GM18861 (cell line): ENCODE results near the gene KIR2DL1.
"Not testable (repeated sequence)": the region's sequence is repeated elsewhere in the genome, so short reads cannot be mapped to it uniquely, and the experiment has no call there.

ENCODE experiments used
- ATAC-seq: cut with Tn5 transposase; IDR thresholded peaks from one replicate; pipeline ENCODE4 v1.9.1; 2021; ENCODE audit not compliant: unreplicated experiment

KIR2DL1 gene

GRCh38 chr19:54771018-54771960 is 1.7 kb downstream of the KIR2DL1 start:
- not testable (repeated sequence) for ATAC-seq

DNA sequence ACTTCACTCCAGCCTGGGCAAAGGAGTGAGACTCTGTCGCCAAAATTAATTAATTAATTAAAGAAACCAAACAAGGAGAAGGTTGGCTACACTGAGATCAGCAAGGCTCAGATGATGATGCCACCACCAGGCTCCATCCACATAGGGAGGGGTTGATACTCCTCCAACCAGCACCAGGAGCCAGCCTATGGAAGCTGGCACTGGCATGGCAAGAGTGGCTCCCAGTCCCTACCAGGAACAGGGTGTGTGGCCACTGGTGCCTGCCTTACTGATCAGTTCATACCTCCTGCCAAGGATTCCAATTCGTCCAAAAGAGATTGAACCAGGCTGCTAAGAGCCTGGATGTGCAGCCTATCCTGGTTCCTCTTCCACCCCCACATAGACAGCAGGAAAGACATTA is 3.1 kb downstream of the KIR2DL1 start:
- ATAC-seq, result not testable (repeated sequence)

DNA sequence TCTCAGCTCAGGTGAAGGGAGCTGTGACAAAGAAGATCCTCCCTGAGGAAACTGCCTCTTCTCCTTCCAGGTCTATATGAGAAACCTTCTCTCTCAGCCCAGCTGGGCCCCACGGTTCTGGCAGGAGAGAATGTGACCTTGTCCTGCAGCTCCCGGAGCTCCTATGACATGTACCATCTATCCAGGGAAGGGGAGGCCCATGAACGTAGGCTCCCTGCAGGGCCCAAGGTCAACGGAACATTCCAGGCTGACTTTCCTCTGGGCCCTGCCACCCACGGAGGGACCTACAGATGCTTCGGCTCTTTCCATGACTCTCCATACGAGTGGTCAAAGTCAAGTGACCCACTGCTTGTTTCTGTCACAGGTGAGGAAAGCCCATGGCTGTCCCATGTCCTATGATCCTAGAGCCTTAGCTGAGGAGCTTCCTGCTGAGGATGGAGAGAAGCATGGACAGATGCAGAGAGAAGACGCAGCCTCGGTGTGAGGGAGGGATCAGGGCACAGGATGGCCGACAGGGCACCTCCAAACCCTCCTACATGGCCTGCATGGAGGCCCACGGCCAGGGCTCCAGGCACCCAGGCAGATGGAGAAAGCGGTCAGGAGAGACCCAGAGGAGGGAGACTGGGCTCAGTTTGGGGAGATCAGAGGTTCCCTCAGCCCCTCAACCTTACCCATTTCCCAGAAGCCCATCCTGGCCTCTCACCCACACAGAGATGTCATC is 5.7 kb downstream of the KIR2DL1 start:
- not testable (repeated sequence) for ATAC-seq

- not testable (repeated sequence) for ATAC-seq
Observed at GRCh38 chr19:54775830-54776229, 6.2 kb downstream of the KIR2DL1 start.

DNA sequence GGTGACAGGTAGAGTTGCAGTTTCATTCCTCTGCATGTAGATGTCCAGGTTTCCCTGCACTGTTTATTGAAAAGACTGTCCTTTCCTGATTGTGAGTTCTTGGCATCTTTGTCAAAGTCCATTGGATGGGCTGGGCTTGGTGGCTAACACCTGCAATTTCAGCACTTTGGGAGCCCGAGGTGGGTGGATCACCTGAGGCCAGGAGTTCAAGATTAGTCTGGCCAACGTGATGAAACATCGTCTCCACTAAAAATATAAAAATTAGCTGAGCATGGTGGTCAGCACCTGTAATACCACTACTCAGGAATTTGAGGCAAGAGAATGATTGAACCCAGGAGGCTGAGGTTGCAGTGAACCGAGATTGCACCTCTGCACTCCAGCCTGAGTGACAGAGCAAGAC is 8.3 kb downstream of the KIR2DL1 start:
- not testable (repeated sequence) for ATAC-seq

GRCh38 chr19:54778896-54779295 is 9.3 kb downstream of the KIR2DL1 start:
- not testable (repeated sequence) for ATAC-seq

- not testable (repeated sequence) for ATAC-seq
Observed at GRCh38 chr19:54782916-54783315, 13.3 kb downstream of the KIR2DL1 start.

DNA sequence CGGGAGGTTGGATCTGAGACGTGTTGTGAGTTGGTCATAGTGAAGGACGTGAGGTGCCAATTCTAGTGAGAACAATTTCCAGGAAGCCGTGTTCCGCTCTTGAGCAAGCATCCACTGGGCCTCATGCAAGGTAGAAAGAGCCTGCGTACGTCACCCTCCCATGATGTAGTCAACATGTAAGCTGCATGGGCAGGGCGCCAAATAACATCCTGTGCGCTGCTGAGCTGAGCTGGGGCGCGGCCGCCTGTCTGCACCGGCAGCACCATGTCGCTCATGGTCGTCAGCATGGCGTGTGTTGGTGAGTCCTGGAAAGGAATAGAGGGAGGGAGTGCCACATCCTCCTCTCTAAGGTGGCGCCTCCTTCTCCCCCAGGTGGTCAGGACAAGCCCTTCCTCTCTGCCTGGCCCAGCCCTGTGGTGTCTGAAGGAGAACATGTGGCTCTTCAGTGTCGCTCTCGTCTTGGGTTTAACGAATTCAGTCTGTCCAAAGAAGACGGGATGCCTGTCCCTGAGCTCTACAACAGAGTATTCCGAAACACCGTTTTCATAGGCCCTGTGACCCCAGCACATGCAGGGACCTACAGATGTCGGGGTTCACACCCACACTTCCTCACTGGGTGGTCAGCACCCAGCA is 16.6 kb downstream of the KIR2DL1 start:
- not testable (repeated sequence) for ATAC-seq

DNA sequence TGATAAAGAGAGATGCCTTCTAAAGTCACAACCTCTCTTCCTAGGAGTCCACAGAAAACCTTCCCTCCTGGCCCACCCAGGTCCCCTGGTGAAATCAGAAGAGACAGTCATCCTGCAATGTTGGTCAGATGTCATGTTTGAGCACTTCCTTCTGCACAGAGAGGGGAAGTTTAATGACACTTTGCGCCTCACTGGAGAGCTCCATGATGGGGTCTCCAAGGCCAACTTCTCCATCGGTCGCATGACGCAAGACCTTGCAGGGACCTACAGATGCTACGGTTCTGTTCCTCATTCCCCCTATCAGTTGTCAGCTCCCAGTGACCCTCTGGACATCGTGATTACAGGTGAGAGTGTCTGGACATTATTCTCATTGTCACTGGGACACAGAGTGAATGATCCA is 18.6 kb downstream of the KIR2DL1 start:
- ATAC-seq, result not testable (repeated sequence)

DNA sequence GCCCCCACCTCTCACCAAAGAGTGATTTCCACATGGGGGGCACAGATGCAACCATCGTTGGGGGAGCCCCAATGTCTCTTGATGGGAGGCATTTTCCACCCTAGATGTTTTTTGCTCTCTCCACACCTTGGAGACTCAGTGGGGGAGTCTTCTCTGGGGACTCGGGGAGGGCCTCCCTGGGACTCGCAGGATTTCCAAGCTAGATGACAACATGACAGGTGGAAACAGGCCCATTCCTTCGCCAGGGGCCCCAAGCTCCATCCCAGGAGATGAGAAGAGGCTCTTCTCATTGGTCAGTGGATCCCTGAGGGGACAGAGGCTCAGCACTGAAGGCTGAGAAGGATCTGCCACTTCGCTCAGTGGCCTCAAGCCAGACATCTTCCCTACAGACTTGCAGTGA is 21.1 kb downstream of the KIR2DL1 start:
- ATAC-seq, result no peak

DNA sequence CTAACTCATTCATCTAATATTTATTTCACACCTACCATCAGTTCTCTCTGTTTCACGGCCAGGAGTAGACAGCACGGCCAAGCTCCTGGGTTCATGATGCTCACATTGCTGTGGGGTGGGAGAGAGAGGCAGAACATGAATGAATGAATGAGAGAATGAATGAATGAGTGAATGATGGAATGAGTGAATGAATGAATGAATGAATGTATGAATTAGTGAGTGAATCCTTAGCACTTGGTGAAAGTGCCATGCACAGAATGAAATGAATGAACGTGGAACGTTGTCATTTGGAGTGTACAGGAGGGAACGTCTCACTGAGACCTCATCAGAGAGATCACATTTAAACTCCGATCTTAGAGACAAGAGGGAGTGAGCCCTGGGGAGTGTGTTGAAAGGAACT is 21.9 kb downstream of the KIR2DL1 start:
- no peak for ATAC-seq

- ATAC-seq, result no peak
Observed at GRCh38 chr19:54792814-54793213, 23.2 kb downstream of the KIR2DL1 start.

- ATAC-seq, result no peak
Observed at GRCh38 chr19:54795758-54796157, 26.2 kb downstream of the KIR2DL1 start.

- no peak for ATAC-seq
Observed at GRCh38 chr19:54803410-54803809, 33.8 kb downstream of the KIR2DL1 start, which contains the start of gene KIR2DL4. Gene KIR2DL4, plus strand, starts transcription at chr19:54803610. Its CDS starts 42 bp downstream, at chr19:54803652.

DNA sequence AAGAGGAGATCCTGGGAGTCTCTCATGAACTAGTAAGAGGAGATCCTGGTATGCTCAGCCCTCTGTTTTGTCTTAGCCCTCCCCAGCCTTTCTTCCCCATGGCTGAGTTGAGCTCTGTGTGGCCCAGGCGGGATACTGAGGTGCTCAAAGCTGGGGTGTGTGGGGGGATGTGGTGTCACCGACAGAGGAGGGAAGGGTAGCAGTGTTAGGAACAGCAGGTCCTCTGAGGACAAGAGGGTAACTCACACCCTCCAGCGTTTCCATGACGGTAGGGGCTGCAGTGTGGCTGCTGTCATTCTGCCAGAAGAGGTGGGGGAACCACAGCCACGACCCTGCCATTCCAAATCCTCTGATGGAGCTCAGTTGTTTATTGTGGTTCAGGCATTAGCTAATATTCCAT is 34.5 kb downstream of the KIR2DL1 start:
- no peak for ATAC-seq

GRCh38 chr19:54804571-54804970 is 35.0 kb downstream of the KIR2DL1 start:
- ATAC-seq, result no peak

- no peak for ATAC-seq
Observed at GRCh38 chr19:54805665-54806515, 36.3 kb downstream of the KIR2DL1 start.

DNA sequence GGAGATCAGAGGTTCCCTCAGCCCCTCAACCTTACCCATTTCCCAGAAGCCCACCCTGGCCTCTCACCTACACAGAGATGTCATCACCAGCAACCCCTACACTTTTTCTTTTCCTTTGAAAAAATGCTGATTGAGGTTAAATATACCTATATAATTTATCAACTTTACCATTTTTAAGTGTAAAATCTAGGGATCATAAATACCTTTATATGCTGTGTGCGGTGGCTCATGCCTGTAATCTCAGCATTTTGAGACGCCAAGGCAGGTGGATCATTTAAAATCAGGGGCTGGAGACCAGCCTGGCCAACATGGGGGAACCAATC is 36.9 kb downstream of the KIR2DL1 start:
- ATAC-seq, result no peak

GRCh38 chr19:54814571-54814970 is 45.0 kb downstream of the KIR2DL1 start:
- not testable (repeated sequence) for ATAC-seq

DNA sequence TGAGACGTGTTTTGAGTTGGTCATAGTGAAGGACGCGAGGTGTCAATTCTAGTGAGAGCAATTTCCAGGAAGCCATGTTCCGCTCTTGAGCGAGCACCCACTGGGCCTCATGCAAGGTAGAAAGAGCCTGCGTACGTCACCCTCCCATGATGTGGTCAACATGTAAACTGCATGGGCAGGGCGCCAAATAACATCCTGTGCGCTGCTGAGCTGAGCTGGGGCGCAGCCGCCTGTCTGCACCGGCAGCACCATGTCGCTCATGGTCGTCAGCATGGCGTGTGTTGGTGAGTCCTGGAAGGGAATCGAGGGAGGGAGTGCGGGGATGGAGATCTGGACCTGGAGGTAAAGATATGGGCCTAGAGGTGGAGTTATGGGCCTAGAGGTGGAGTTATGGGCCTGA is 46.7 kb downstream of the KIR2DL1 start, which contains the start of gene KIR3DL1:
Gene KIR3DL1, plus strand, starts transcription at position 218 of the 400 bp plus-strand sequence.
- ATAC-seq, result not testable (repeated sequence)
